HG03520 (cell line): ENCODE results near the gene OSBPL6.
"Not testable (repeated sequence)": the region's sequence is repeated elsewhere in the genome, so short reads cannot be mapped to it uniquely, and the experiment has no call there.

Experiments
- ATAC-seq: cut with Tn5 transposase; IDR thresholded peaks from one replicate; pipeline ENCODE4 v1.9.1; 2021; ENCODE audit warnings: mild to moderate bottlenecking, moderate library complexity; ENCODE audit not compliant: unreplicated experiment

The OSBPL6 gene

GRCh38 chr2:178193823-178194599 is at the start of gene OSBPL6:
OSBPL6 (plus strand) TSS chr2:178194512; CDS start chr2:178306185, 111,673 bp downstream.
- peak; percentile 83 for ATAC-seq

- no peak for ATAC-seq
Measured at GRCh38 chr2:178152033-178152432, 42.3 kb upstream of the OSBPL6 start.

- ATAC-seq: no peak
Measured at GRCh38 chr2:178152542-178152941, 41.8 kb upstream of the OSBPL6 start.

GRCh38 chr2:178152977-178153376 is 41.3 kb upstream of the OSBPL6 start:
- no peak for ATAC-seq

- not testable (repeated sequence) for ATAC-seq
Measured at GRCh38 chr2:178153878-178154277, 40.4 kb upstream of the OSBPL6 start.

DNA sequence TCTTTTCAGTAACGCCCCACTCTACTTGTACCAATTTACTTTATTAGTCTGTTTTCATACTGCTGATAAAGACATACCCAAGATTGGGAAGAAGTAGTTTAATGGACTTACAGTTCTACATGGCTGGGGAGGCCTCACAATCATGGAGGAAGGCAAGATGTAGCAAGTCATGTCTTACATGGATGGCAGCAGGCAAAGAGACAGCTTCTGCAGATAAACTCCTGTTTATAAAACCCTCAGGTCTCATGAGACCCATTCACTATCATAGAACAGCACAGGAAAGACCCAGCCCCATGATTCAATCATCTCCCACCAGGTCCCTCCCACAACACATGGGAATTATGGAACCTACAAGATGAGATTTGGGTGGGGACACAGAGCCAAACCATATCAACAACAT is 38.8 kb upstream of the OSBPL6 start:
- ATAC-seq: no peak

DNA sequence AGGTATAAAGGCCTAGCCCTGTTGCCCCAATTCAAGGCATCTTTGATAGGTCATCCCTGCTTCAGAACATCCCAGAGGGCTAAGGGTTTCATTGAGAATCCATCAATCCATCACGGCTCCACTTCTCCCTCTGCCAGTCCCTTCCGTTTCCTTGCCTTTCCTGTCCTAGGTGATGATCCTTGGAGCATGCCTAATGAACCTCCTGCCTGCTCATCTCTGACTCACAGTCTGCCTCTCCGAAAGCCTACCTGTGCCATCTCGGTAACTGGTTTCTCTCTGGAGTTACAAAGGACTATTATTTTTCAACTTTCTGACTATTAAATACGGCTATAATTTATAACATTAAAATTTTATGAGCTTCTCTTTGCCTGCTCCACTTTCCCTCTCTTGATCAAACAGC is 36.7 kb upstream of the OSBPL6 start:
- no peak for ATAC-seq

DNA sequence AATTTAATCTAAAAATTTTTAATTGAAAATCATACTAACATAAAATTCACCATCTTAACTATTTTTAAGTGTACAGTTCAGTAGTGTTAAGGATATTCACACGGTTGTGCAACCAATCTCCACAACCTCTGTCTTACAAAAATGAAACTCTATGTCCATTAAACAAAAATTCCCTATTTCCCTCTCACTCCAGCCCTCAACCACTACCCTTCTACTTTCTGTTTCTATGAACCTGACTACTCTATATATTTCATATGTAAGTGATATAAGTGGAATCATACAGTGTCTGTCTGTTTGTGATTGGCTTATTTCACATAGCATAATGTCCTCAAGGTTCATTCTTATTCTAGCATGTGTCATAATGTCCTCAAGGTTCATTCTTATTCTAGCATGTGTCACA is 34.3 kb upstream of the OSBPL6 start:
- no peak for ATAC-seq

DNA sequence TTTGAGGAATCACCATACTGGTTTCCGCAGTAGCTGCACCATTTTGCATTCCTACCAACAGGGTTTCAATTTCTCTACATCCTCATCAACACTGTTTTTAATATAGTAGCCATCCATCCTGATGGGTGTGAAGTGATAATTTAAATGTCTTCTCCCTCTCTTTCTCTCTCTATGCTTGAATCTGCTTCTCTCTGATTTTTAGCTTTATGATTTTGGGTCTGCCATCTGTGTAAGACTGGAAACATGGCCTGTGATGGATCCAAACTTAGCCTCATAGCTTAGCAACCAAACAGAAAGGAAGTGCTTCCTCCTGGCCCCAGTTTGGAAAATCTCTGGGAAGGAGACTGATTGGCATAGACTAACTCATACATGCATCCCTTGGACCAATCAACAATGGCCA is 33.7 kb upstream of the OSBPL6 start:
- ATAC-seq: no peak

DNA sequence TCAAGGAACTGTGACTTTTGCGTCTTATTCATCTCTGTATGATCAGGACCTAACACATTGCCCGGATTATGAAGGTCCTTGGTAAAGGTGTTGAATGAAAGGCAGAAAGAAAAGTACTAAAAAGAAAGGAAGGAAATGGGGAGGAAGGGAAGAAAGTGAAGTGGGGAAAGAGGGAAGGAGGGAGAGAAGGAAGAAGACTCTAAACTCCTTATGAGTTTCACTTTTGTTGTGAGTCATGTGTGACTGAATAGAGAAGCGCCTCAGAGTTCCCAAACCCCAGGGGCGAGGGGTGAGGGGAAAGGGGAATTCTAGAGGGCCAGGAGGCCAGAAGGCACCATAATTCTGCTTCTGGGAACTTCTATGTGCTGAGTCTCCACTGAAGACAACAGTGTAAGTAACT is 30.9 kb upstream of the OSBPL6 start:
- ATAC-seq: no peak

DNA sequence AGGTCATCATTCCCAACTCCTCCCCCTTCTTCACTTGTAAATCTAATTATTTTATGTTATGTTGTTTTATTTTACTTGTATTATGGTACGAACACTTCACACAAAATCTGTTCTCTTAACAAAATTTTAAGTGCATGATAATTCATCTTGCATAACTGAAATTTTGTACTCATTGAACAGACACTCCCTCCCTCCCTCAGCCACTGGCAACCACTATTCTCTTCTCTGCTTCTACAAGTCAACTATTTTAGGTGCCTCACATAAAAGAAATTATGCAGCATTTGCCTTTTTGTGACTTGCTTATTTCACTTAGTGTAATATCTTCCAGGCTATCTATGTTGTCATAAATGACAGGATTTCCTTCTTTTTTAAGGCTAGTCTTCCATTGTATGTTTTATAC is 30.4 kb upstream of the OSBPL6 start:
- ATAC-seq: no peak

DNA sequence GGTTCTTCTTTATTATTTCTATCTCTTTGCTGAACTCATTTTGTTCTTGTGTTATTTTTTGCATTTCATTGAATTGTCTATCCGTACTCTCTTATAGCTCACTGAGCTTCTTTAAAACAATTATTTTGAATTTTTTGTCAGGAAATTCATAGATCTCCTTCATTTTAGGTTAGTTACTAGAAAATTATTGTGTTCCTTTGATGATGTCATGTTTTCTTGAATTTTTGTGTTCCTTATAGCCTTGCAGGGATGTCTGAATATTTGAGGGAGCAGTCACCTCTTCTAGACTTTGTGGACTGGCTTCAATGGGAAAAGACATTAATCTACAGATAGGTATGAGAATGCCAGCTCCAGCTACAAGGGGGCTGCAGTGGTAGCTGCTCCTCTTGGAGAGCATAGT is 20.7 kb upstream of the OSBPL6 start:
- no peak for ATAC-seq

GRCh38 chr2:178177066-178177679 is 17.1 kb upstream of the OSBPL6 start:
- no peak for ATAC-seq

GRCh38 chr2:178180648-178181047 is 13.7 kb upstream of the OSBPL6 start:
- ATAC-seq: not testable (repeated sequence)

DNA sequence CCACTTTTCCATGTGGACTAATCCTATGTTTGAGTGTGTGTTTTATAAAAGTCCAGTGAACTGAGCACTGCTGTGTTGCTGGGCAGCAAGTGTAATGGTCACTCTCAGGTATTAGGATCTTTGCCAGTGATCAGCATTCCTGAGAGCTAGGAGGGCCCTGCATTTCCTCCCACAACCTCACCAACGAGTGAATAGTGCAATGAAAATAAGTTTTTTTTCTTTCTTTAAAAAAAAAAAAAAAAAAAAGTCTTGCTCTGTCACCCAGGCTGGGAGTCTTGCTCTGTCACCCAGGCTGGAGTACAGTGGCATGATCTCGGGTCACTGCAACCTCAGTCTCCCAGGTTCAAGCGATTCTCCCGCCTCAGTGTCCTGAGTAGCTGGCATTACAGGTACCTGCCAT is 6.5 kb upstream of the OSBPL6 start:
- no peak for ATAC-seq

DNA sequence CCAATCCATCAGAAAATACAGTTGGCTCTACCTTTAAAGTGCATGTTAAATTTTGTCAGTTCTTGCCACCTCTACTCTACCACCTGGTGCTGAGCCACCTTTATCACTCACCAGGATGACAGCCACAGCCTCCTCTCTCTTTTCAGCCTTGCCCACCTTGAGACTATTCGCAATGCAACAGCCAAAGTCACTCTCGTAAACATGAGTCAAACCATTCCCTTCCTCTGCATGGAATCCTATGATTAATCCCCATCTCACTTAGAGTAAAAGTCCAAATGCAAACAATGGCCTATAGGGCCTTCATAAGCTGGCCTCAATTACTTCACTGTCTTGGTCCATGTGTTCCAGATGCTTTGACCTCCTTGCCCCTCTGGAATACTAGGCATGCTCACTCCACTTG is 5.8 kb upstream of the OSBPL6 start:
- no peak for ATAC-seq

DNA sequence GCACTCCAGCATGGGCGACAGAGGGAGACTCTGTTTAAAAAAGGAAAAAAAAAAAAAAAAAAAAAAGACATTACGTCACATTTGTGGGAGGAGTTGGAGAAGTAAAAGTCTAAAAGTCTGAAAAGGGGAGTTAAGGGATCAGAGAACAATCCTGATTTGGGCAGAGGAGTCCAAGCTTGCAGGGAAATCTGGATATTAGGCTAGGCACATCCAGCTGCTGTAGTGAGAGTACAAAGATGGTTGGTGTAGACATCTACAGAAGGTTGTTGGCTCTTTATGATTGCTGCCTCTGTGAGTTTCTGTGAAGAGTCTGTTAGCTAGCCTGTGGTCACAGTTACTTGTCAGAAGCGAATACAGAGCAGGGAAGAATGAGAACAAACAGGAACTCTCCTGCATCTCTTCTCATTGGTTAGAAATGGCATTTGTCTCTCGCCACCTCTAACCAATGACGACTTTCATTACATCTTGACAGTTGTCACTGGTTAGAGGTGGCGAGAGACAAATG is 3.3 kb upstream of the OSBPL6 start:
- peak; percentile 28 for ATAC-seq

DNA sequence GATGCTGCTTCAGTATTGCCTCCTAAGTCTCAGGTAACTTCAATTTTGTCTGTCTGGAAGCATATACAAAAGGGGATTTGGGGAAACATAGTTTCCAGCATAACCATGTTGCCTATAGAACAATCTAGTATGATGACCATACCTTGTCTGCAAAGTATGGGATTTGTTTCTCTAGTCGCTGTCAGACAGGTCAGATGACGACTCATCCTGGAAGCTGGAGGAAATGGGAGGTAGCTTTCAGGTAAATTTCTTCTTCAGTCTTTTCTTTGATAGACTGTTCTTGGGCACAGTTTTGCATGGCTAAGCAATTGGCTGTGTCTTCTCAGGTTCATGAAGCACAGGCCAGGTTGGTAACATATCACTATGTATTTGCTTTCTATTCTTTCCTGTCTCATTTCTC is 2.8 kb upstream of the OSBPL6 start:
- no peak for ATAC-seq

DNA sequence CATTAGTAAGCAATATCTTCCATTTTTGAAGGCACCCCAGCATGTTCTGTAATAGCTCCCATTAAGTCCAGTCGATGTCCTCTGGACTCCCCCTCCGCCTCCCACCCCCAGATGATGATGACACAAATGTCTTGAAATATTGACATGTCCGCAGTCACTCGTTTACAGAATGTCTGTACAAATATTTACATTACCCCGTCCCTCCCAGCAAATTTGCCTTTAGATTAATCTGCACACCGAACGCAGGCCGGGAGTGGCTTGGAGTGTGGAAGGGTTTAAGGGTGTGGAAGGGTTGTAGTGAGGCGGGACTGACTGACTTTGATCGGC is 853 bp upstream of the OSBPL6 start:
- ATAC-seq: no peak

- peak; percentile 10 for ATAC-seq
Measured at GRCh38 chr2:178194600-178195389, 483 bp downstream of the OSBPL6 start.

- no peak for ATAC-seq
Measured at GRCh38 chr2:178195390-178196166, 1.3 kb downstream of the OSBPL6 start.
